Stimulated activated CD4-positive, alpha-beta T cell treated with anti-CD3 and anti-CD28 coated beads, Interleukin-4, amount 100 ng/mL, for 4 hours (primary cell): ENCODE results near the gene IL1F10.

Experiments
- DNase-seq, 2 experiments: peaks; one replicate each; pipeline ENCODE4 v3.0.0-alpha.2; 2020

IL1F10 gene

GRCh38 chr2:113114224-113114945 lies 46.6 kb downstream of the IL1F10 start:
- DNase-seq: no peak

- DNase-seq: no peak
Observed at GRCh38 chr2:113114996-113115395, 47.2 kb downstream of the IL1F10 start.

- DNase-seq: no peak
Observed at GRCh38 chr2:113116100-113116958, 48.6 kb downstream of the IL1F10 start.

- no peak for DNase-seq
Observed at GRCh38 chr2:113117541-113118262, 49.9 kb downstream of the IL1F10 start.

- DNase-seq: no peak
Observed at GRCh38 chr2:113118263-113118657, 50.5 kb downstream of the IL1F10 start.

- no peak for DNase-seq
Observed at GRCh38 chr2:113119111-113119510, 51.3 kb downstream of the IL1F10 start.

- DNase-seq: no peak
Observed at GRCh38 chr2:113120861-113121260, 53.1 kb downstream of the IL1F10 start.

GRCh38 chr2:113122364-113122763 lies 54.6 kb downstream of the IL1F10 start:
- no peak for DNase-seq

GRCh38 chr2:113123726-113124125 lies 56.0 kb downstream of the IL1F10 start:
- no peak for DNase-seq

- no peak for DNase-seq
Observed at GRCh38 chr2:113124181-113124961, 56.6 kb downstream of the IL1F10 start.
